H1 (cell line): ENCODE data around the gene DNAH1. TPM values are rescaled to one million over a fixed set of nuclear protein-coding genes. Genes with fewer than 3 reads are reported as not detected.

ENCODE experiments used
- CTCF ChIA-PET: fragments of 300-600 bp; sonication (Branson Sonifier 250); formaldehyde crosslinking; loops from one replicate; lab custom pipeline; 2021; ENCODE audit not compliant: partially characterized antibody; lab: Charles Lee
- POLR2A ChIA-PET: fragments of 300-600 bp; sonication (Branson Sonifier 250); formaldehyde crosslinking; loops from one replicate; lab custom pipeline; 2021; ENCODE audit warnings: inconsistent platforms; ENCODE audit not compliant: partially characterized antibody; lab: Charles Lee
- DNase-seq, 2 experiments: peaks; one replicate each; pipeline versions ENCODE4 v3.0.0 to v3.0.0-alpha.2; 2010 to 2022; ENCODE audit warnings: low spot score in 2 of 2, low read depth in 1 of 2, mixed read lengths in 1 of 2
- FAIRE-seq: peaks from 2 replicates; lab custom pipeline; 2011; peaks lifted over from hg19 to GRCh38; lab: Jason Lieb, UNC
- H2AFZ ChIP-seq: 2 replicates; pipeline ENCODE4 v1.8.1; 2012; ENCODE audit warnings: low read length, inconsistent platforms
- H2AK5ac ChIP-seq: 2 replicates; pipeline ENCODE4 v1.6.1; 2013; ENCODE audit warnings: low read depth, low read length
- H2BK120ac ChIP-seq: replicated peaks from 2 replicates; pipeline ENCODE3; 2013; ENCODE audit warnings: low read depth, low read length, inconsistent platforms
- H2BK12ac ChIP-seq: 2 replicates; pipeline ENCODE4 v1.6.1; 2013; ENCODE audit warnings: low read depth, low read length
- H2BK15ac ChIP-seq: 2 replicates; pipeline ENCODE4 v1.6.1; 2013; ENCODE audit warnings: low read length
- H2BK20ac ChIP-seq: 2 replicates; pipeline ENCODE4 v1.6.1; 2013; ENCODE audit warnings: low read length
- H2BK5ac ChIP-seq: 2 replicates; pipeline ENCODE4 v1.6.1; 2013; ENCODE audit warnings: low read depth, low read length
- H3K14ac ChIP-seq: 2 replicates; pipeline ENCODE4 v1.6.1; 2013; ENCODE audit warnings: inconsistent platforms; ENCODE audit not compliant: insufficient read length
- H3K18ac ChIP-seq: 2 replicates; pipeline ENCODE4 v1.6.1; 2013; ENCODE audit warnings: low read length; ENCODE audit errors: extremely low read depth
- H3K23ac ChIP-seq: 2 replicates; pipeline ENCODE4 v1.6.1; 2013; ENCODE audit warnings: inconsistent platforms; ENCODE audit not compliant: insufficient read length
- H3K23me2 ChIP-seq: 2 replicates; pipeline ENCODE4 v1.6.1; 2013; ENCODE audit warnings: low read depth, low read length
- H3K27ac ChIP-seq: 2 replicates; pipeline ENCODE4 v1.6.1; 2011; ENCODE audit warnings: low read depth, low read length, inconsistent platforms
- H3K27me3 ChIP-seq, 4 experiments: replicated peaks in 1 of 4; 1 replicate in 1 of 4; 2 replicates in 3 of 4; pipeline versions ENCODE4 v1.6.1 to v1.8.1; 2011 to 2013; ENCODE audit warnings: low read length in 3 of 4, mild to moderate bottlenecking in 3 of 4, inconsistent platforms in 2 of 4, mixed read lengths in 2 of 4, moderate library complexity in 1 of 4; ENCODE audit not compliant: control insufficient read depth in 3 of 4, insufficient read depth in 3 of 4; ENCODE audit errors: extremely low read depth in 1 of 4
- H3K36me3 ChIP-seq, 4 experiments: 2 replicates each; pipeline versions ENCODE4 v1.6.1 to v1.8.1; 2011 to 2013; ENCODE audit warnings: mild to moderate bottlenecking in 4 of 4, low read length in 3 of 4, moderate library complexity in 2 of 4, control low read depth in 1 of 4, inconsistent platforms in 1 of 4; ENCODE audit not compliant: insufficient read depth in 4 of 4, control insufficient read depth in 2 of 4
- H3K4ac ChIP-seq: replicated peaks from 2 replicates; pipeline ENCODE3; 2013; ENCODE audit warnings: low read length, low read depth, mixed read lengths, inconsistent platforms; ENCODE audit not compliant: insufficient read length
- H3K4me1 ChIP-seq, 4 experiments: replicated peaks in 1 of 4; 1 replicate in 1 of 4; 2 replicates in 3 of 4; pipeline versions ENCODE4 v1.6.1 to v1.8.1; 2011 to 2013; ENCODE audit warnings: low read length in 3 of 4, inconsistent platforms in 2 of 4, mixed read lengths in 1 of 4; ENCODE audit not compliant: insufficient read depth in 4 of 4, control insufficient read depth in 3 of 4
- H3K4me2 ChIP-seq, 2 experiments: 2 replicates each; pipeline versions ENCODE4 v1.6.1 to v1.8.1; 2011 to 2013; ENCODE audit warnings: low read depth in 2 of 2, low read length in 2 of 2, control low read depth in 1 of 2, inconsistent platforms in 1 of 2, mild to moderate bottlenecking in 1 of 2; ENCODE audit not compliant: insufficient read depth in 1 of 2
- H3K4me3 ChIP-seq, 4 experiments: fragments of 200-600, 300-600 bp in 1 of 4; sonication (generic), shearing (Covaris generic), sonication (Bioruptor Twin) in 1 of 4; 2 replicates each; pipeline versions ENCODE4 v1.5.1 to v1.8.1; 2011 to 2016; ENCODE audit warnings: low read length in 4 of 4, low read depth in 3 of 4, control low read depth in 2 of 4, inconsistent platforms in 2 of 4, mild to moderate bottlenecking in 2 of 4, mixed read lengths in 1 of 4, moderate library complexity in 1 of 4; ENCODE audit not compliant: insufficient read depth in 2 of 4; ENCODE audit errors: extremely low read depth in 1 of 4
- H3K56ac ChIP-seq: replicated peaks from 2 replicates; pipeline ENCODE3; 2013; ENCODE audit warnings: low read depth, mild to moderate bottlenecking, mixed read lengths, low read length, inconsistent platforms; ENCODE audit not compliant: insufficient read length
- H3K79me1 ChIP-seq: 2 replicates; pipeline ENCODE4 v1.6.1; 2013; ENCODE audit warnings: low read depth, low read length, control low read depth
- H3K79me2 ChIP-seq, 2 experiments: 2 replicates each; pipeline versions ENCODE4 v1.6.1 to v1.8.1; 2012 to 2013; ENCODE audit warnings: low read length in 2 of 2, mild to moderate bottlenecking in 2 of 2, inconsistent platforms in 1 of 2; ENCODE audit not compliant: insufficient read depth in 2 of 2, control insufficient read depth in 1 of 2
- H3K9ac ChIP-seq, 4 experiments: replicated peaks in 1 of 4; 1 replicate in 1 of 4; 2 replicates in 3 of 4; pipeline versions ENCODE4 v1.6.1 to v1.8.1; 2011 to 2013; ENCODE audit warnings: low read depth in 3 of 4, low read length in 3 of 4, control low read depth in 2 of 4, mild to moderate bottlenecking in 2 of 4, moderate library complexity in 2 of 4, inconsistent platforms in 1 of 4; ENCODE audit errors: extremely low read depth in 1 of 4
- H3K9me3 ChIP-seq, 2 experiments: 2 replicates each; pipeline versions ENCODE4 v1.6.1 to v1.8.1; 2012 to 2013; ENCODE audit warnings: mild to moderate bottlenecking in 2 of 2, moderate library complexity in 2 of 2, control low read depth in 1 of 2, inconsistent platforms in 1 of 2, low read depth in 1 of 2, low read length in 1 of 2, mixed read lengths in 1 of 2; ENCODE audit not compliant: insufficient read depth in 2 of 2
- H4K20me1 ChIP-seq, 2 experiments: replicated peaks in 1 of 2; 2 replicates each; pipeline versions ENCODE3 to v1.8.1; 2011 to 2013; ENCODE audit warnings: inconsistent platforms in 2 of 2, low read length in 2 of 2, mild to moderate bottlenecking in 1 of 2; ENCODE audit not compliant: insufficient read depth in 2 of 2, control insufficient read depth in 1 of 2
- H4K5ac ChIP-seq: 2 replicates; pipeline ENCODE4 v1.6.1; 2013; ENCODE audit warnings: low read length, low read depth, mixed read lengths, inconsistent platforms; ENCODE audit not compliant: insufficient read length
- H4K8ac ChIP-seq: 2 replicates; pipeline ENCODE4 v1.8.0; 2013; ENCODE audit warnings: mild to moderate bottlenecking, moderate library complexity, low read length, inconsistent platforms; ENCODE audit not compliant: insufficient read depth; ENCODE audit errors: extremely low read depth
- H4K91ac ChIP-seq: replicated peaks from 2 replicates; pipeline ENCODE3; 2013; ENCODE audit warnings: low read length, mixed read lengths, inconsistent platforms; ENCODE audit not compliant: insufficient read length
- ASH2L ChIP-seq: fragments of 200-600, 300-600 bp; sonication (generic); IDR thresholded peaks from one replicate; pipeline ENCODE4 v1.7.1; 2017; ENCODE audit warnings: low read length
- ATF3 ChIP-seq: IDR thresholded peaks from 2 replicates; pipeline ENCODE4 v1.6.1; 2011; ENCODE audit warnings: low read depth, mild to moderate bottlenecking, low read length; ENCODE audit not compliant: insufficient read depth
- BACH1 ChIP-seq: IDR thresholded peaks from 2 replicates; pipeline ENCODE4 v1.6.1; 2012; ENCODE audit warnings: low read length, improper control_type of control experiment
- CEBPB ChIP-seq: IDR thresholded peaks from 2 replicates; pipeline ENCODE4 v1.6.1; 2012; ENCODE audit warnings: low read depth, low read length
- CHD1 ChIP-seq: IDR thresholded peaks from 2 replicates; pipeline ENCODE4 v1.6.1; 2012; ENCODE audit warnings: low read depth, low read length, improper control_type of control experiment
- CREB1 ChIP-seq: IDR thresholded peaks from 2 replicates; pipeline ENCODE4 v1.6.1; 2012; ENCODE audit warnings: inconsistent platforms
- EGR1 ChIP-seq: IDR thresholded peaks from 2 replicates; pipeline ENCODE4 v1.6.1; 2011; ENCODE audit warnings: low read depth, low read length, borderline replicate concordance
- FOSL1 ChIP-seq: IDR thresholded peaks from 2 replicates; pipeline ENCODE4 v1.6.1; 2011; ENCODE audit warnings: mild to moderate bottlenecking, low read depth, low read length, moderate library complexity; ENCODE audit not compliant: insufficient read depth
- HDAC6 ChIP-seq: IDR thresholded peaks from one replicate; pipeline ENCODE4 v1.7.1; 2012; ENCODE audit warnings: low read depth, mild to moderate bottlenecking, inconsistent platforms, low read length, moderate library complexity
- POLR2A ChIP-seq, 2 experiments: IDR thresholded peaks; 1 replicate in 1 of 2; 2 replicates in 1 of 2; pipeline ENCODE4 v1.6.1; 2011; ENCODE audit warnings: low read depth in 2 of 2, low read length in 2 of 2, mild to moderate bottlenecking in 2 of 2; ENCODE audit errors: control extremely low read depth in 1 of 2
- RBBP5 ChIP-seq: IDR thresholded peaks from 2 replicates; pipeline ENCODE4 v1.7.1; 2012; ENCODE audit warnings: low read depth, mild to moderate bottlenecking, inconsistent platforms, low read length, moderate library complexity, borderline replicate concordance
- RNF2 ChIP-seq: fragments of 200-900, 300-1000 bp; sonication (generic); IDR thresholded peaks from 2 replicates; pipeline ENCODE4 v1.7.1; 2016; ENCODE audit warnings: borderline replicate concordance, low read depth, mild to moderate bottlenecking, antibody characterized with exemption, low read length; ENCODE audit not compliant: poor library complexity, severe bottlenecking; ENCODE audit errors: missing control alignments
- SIRT6 ChIP-seq: IDR thresholded peaks from one replicate; pipeline ENCODE4 v1.7.1; 2012; ENCODE audit warnings: low read length, inconsistent platforms
- SP1 ChIP-seq: IDR thresholded peaks from 2 replicates; pipeline ENCODE4 v1.6.1; 2011; ENCODE audit warnings: low read depth, low read length
- TBP ChIP-seq: IDR thresholded peaks from 2 replicates; pipeline ENCODE4 v1.6.1; 2011; ENCODE audit warnings: low read depth, low read length, improper control_type of control experiment
- WGBS, 2 experiments: shearing (Covaris generic) in 1 of 2; methylation state at CpG; one replicate each; pipeline versions ENCODE4 v1.1.6 to v1.1.7; 2013 to 2015; ENCODE audit warnings: low lambda C conversion rate in 2 of 2, mixed read lengths in 2 of 2, inconsistent platforms in 1 of 2, low coverage in 1 of 2, missing lambda C conversion rate in 1 of 2; ENCODE audit not compliant: insufficient replicate concordance in 2 of 2, insufficient coverage in 1 of 2, insufficient read length in 1 of 2; ENCODE audit errors: extremely low coverage in 1 of 2, missing lambda C conversion rate in 1 of 2; 5-methylcytosine and 5-hydroxymethylcytosine counted together
- polyA plus RNA-seq, 7 experiments: library from polyadenylated mRNA; depleted of rRNA in 3 of 7; stranded (reverse) in 5 of 7; unstranded in 2 of 7; fragments of >200 nt in 5 of 7; fragments of 200-250 nt in 2 of 7; gene quantifications; 1 replicate in 5 of 7; 2 replicates in 1 of 7; 4 replicates in 1 of 7; pipeline versions ENCODE4 v1.2.1 to v1.2.3, GENCODE V29; 2011 to 2013; ENCODE audit warnings: missing spikeins in 2 of 7, mixed read lengths in 2 of 7
- total RNA-seq: library from RNA; stranded (reverse); fragmentation: NEBNext Ultra II Directional; extraction: Animal tissue kit (Norgen Biotek cat#: 25700); gene quantifications from 2 replicates; pipeline ENCODE4 v1.2.1, GENCODE V29; 2021

The DNAH1 gene
- total and polyA plus RNA-seq, 2 of the 8 experiments (the other 6 are each of a cell fraction or from before 2014, with no cell fraction given), result 1.0 to 1.5 TPM

- Histone ChIP-seq H3K27me3 (no peaks in the 10 kb centered on the region), H3K9me3 (no peaks in the 10 kb centered on the region), H3K27ac (no peak overlapping the region), H3K18ac (no peak overlapping the region), H2BK20ac (no peak overlapping the region), H3K4ac (no peak overlapping the region), H4K20me1 (peaks cover 3 to 14% of the 10 kb centered on the region in 2 experiments), H4K91ac (no peak overlapping the region), H2AFZ (no peak overlapping the region), H3K4me2 (no peak overlapping the region), H3K14ac (no peak overlapping the region), H3K23ac (no peak overlapping the region), H4K8ac (no peak overlapping the region), H2BK120ac (no peak overlapping the region), H2AK5ac (no peak overlapping the region), H3K23me2 (no peaks in the 10 kb centered on the region), H2BK5ac (no peak overlapping the region), H3K79me1 (no peaks in the 10 kb centered on the region), H3K56ac (no peak overlapping the region), H4K5ac (no peak overlapping the region), H2BK12ac (no peak overlapping the region), H3K4me1 (no peaks in the 10 kb centered on the region), H3K4me3 (no peak overlapping the region), H3K9ac (no peak overlapping the region), H2BK15ac (no peak overlapping the region), H3K79me2 (no peaks in the 10 kb centered on the region), H3K36me3 (peaks cover 18 to 32% (median 25%) of the 10 kb centered on the region in 4 experiments)
- 89% methylated on average over 6 of the region's 6 CpGs; no CpG with 5 or more reads in 1 of the 2 experiments for WGBS, 2 experiments
- ChIA-PET CTCF (interaction anchor here (0.6 to 11.1 kb wide), 3 partner anchors 12 to 171 kb away, joined by 3 to 150 read pairs (median 3); no protein-coding TSS in a partner anchor), POLR2A (interaction anchor here (0.6 to 4.3 kb wide), 4 partner anchors 11 to 321 kb away, joined by 3 to 26 read pairs (median 3); partner anchors contain the start of gene GLYCTK)
- DNase-seq (no peak), FAIRE-seq (no peak)
- TF ChIP-seq CHD1, result no peak
- TF ChIP-seq ASH2L, result no peak
- no peak for TF ChIP-seq FOSL1
- TF ChIP-seq TBP, result no peak
- no peak for TF ChIP-seq ATF3
- no peak for TF ChIP-seq EGR1
- no peak for TF ChIP-seq RNF2
- TF ChIP-seq SP1, result no peak
- no peak for TF ChIP-seq CEBPB
- no peak for TF ChIP-seq RBBP5
- TF ChIP-seq POLR2A (IDR thresholded peaks at IDR 0.05; ENCODE audit: control extremely low read depth in 1 of 2, low read depth in 2 of 2, low read length in 2 of 2), result no peak
- no peak for TF ChIP-seq CREB1
- no peak for TF ChIP-seq BACH1
- no peak for TF ChIP-seq HDAC6
- no peak for TF ChIP-seq SIRT6
Measured at GRCh38 chr3:52399593-52399992, 83.5 kb downstream of the DNAH1 start.
